ENCODE measurements around the gene KLF3.
"Not testable (repeated sequence)": the region's sequence is repeated elsewhere in the genome, so short reads cannot be mapped to it uniquely, and the experiment has no call there.

KLF3 gene

DNA sequence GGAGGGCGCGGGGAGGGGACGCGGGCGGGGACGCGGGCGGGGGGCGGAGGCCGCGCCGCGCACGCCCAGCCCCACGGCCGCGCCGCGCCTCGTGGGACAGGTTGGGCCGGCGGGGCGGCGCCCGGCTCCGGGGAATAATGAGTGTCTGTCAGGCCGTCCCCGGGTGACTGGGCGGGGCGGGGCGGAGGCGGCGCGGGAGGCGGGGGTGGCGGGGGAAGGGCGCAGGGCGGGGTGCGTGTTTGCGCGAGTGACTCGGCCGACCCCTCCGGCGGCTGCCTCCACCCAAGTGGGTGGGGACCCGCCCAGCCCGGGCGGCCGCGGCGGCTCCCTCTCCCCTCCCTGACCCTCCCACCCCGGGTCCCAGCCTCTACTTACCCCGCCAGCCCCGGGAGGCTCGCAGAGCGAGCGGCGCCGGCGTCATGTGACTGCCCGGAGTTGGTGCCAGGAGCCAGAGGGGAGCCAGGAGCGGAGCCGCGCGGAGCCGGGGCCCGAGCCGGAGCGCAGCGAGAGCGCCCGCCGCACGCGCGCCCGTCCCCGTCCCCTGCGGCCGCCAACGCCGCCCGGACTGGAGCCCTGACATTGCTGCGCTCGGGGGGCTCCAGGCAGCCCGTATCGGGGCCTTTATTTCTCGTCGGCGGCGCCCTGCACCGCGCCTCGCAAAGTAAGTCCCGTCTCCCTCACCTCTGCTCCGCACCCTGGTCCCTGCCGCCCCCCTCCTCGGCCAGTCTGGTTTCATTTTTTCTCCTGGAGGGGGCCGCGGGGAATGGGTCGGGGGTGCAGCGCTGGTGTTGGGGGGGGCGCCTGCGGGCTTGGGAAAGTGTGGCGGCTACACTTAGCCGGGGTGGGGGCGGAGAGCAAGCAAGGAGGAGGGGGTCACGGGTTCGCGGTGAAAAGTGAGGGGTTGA is at the start of gene KLF3:
TSS of gene KLF3 (plus strand) at position 399 of the 905 bp plus-strand sequence. CDS start 16,427 bp downstream, outside the sequence.
- Histone ChIP-seq H3K4me1 (ENCODE audit: insufficient read depth, low read length) (peaks cover 29% of the 10 kb centered on the region), H3K9me3 (ENCODE audit: control insufficient read depth, insufficient read depth, low read length) (no peaks in the 10 kb centered on the region), H3K9ac (ENCODE audit: low read depth, low read length) (peak within 1 kb of the TSS; percentile 84), H3K36me3 (ENCODE audit: insufficient read depth, low read length) (no peaks in the 10 kb centered on the region)

DNA sequence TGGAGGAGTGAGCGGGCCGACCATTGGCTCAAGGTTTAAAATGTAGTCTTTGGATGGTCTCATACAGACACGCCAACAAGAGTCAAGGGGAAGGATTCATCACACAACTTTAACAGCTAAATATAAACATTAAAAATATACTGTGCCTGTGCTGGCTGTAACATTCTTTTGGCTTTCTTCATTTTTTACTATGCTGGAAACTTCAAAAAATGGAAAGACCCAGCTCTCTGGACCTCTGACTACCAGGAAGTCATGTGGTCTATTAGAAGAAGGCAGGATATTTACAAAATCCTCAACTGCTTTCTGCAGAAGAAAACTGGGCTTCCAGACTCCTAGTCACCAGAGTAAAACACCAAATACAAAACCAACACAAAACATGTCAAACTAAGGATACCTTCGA is 49.8 kb upstream of the KLF3 start:
- Histone ChIP-seq H3K9me3 (ENCODE audit: control insufficient read depth, insufficient read depth, low read length) (no peaks in the 10 kb centered on the region), H3K36me3 (ENCODE audit: insufficient read depth, low read length) (no peaks in the 10 kb centered on the region), H3K9ac (ENCODE audit: low read depth, low read length) (no peak overlapping the region), H3K4me1 (ENCODE audit: insufficient read depth, low read length) (peaks cover 6% of the 10 kb centered on the region; the same call in 1 of the 2 replicates)

DNA sequence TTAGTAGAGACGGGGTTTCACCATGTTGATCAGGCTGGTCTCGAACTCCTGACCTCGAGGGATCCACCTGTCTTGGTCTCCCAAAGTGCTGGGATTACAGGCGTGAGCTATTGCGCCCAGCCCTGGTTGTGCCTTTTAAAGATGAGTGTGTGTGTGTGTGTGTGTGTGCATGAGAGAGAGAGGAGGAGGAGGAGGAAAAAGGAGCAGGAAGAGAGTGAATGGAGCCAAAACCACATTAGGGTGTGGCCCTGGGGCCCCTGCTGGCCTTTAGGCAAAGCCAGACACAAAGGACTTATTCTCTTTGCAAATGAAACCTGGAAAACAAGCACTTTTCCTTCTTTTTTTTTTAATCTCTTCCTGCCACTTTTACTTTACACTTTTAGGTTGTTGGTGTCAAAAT is 48.2 kb upstream of the KLF3 start:
- Histone ChIP-seq H3K36me3 (ENCODE audit: insufficient read depth, low read length) (no peaks in the 10 kb centered on the region), H3K9me3 (ENCODE audit: control insufficient read depth, insufficient read depth, low read length) (no peaks in the 10 kb centered on the region), H3K4me1 (ENCODE audit: insufficient read depth, low read length) (no peaks in the 10 kb centered on the region), H3K9ac (ENCODE audit: low read depth, low read length) (no peak overlapping the region)

DNA sequence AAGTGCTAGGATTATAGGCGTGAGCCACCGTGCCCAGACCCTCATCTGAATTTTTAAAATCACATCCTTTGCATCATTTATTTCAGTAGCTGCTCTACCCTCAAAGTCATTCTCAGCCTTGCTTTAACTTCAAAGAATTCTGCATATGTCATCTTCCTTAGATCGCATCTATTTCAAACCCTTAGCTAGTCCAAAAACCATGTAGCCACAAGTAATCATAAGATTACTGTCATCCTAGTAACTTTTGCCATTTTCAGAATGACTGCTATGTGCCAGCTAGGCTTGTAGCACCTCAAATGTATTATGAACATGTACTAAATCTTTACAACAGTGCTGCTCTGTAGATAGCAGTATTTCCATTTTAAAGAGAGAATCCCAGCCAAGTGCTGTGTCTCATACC is 45.5 kb upstream of the KLF3 start:
- no peaks in the 10 kb centered on the region for H3K4me1 ChIP-seq (ENCODE audit: insufficient read depth, low read length)
- H3K9me3 ChIP-seq (ENCODE audit: control insufficient read depth, insufficient read depth, low read length): no peaks in the 10 kb centered on the region
- H3K9ac ChIP-seq (ENCODE audit: low read depth, low read length): no peak overlapping the region
- H3K36me3 ChIP-seq (ENCODE audit: insufficient read depth, low read length): no peaks in the 10 kb centered on the region

DNA sequence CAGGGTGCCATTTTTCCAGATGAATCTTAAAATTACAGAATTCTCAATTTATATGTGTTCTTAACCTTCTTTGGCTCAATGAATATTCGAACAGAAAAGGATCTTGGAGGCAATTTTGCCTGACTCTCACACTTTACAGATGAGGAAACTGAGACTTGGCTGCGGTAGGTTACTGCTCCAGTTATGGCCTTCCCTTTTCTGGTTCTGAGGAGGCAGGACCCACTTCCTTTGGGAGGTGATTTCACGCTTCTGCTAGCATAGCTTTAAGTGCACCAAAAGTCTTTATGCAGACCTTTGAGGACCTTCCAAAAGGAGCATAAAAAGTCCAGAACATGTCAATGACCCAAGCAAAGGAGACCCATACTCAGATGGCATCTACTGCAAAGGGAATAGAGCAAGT is 44.7 kb upstream of the KLF3 start:
- no peaks in the 10 kb centered on the region for H3K36me3 ChIP-seq (ENCODE audit: insufficient read depth, low read length)
- no peak overlapping the region for H3K9ac ChIP-seq (ENCODE audit: low read depth, low read length)
- H3K4me1 ChIP-seq (ENCODE audit: insufficient read depth, low read length): no peaks in the 10 kb centered on the region
- H3K9me3 ChIP-seq (ENCODE audit: control insufficient read depth, insufficient read depth, low read length): no peaks in the 10 kb centered on the region

DNA sequence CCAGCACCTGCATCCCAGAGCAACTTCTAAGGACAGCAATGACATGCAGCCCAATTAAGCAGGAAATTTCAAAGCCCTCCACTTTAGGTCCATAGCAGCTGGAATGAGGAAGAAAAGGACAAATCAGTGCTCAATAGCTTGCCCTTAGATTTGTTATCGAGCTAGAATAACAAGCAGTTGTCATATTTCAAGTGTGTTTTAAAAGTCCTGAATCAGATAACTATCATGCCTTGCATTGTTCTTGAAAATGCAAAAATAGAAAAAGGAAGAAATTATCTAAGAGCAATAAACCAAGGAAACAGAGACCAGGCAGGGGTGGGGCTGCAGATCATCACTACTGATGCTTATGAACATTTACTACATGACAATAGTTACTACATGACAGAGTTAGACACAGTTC is 43.9 kb upstream of the KLF3 start:
- H3K4me1 ChIP-seq (ENCODE audit: insufficient read depth, low read length): no peaks in the 10 kb centered on the region

DNA sequence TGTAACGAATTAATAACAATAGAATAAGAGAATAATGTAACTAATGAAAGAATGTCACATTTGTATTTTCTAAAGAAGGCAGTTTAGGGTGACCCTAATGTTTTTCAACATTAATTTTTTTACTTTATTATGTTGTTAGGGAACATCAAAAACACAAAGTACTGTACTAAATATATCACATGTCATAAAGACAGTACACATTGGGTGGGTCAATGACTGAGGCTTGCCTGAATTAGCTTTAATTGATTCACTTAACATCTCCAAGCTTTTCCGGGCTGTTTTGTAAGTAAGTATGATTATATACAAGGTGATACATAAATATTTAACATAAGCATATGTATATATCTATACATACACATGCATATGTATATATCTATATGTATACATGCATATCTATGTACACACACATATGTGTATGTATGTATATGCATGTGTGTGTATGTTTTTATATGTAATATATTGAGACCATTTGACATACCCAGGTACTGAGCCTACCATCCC is 43.4 kb upstream of the KLF3 start:
- no peak overlapping the region for H3K9ac ChIP-seq (ENCODE audit: low read depth, low read length)
- H3K9me3 ChIP-seq (ENCODE audit: control insufficient read depth, insufficient read depth, low read length): no peaks in the 10 kb centered on the region
- no peaks in the 10 kb centered on the region for H3K36me3 ChIP-seq (ENCODE audit: insufficient read depth, low read length)
- no peaks in the 10 kb centered on the region for H3K4me1 ChIP-seq (ENCODE audit: insufficient read depth, low read length)

More for the DNA sequence above, 43.9 kb upstream of the KLF3 start:
- no peaks in the 10 kb centered on the region for H3K9me3 ChIP-seq (ENCODE audit: control insufficient read depth, insufficient read depth, low read length)
- H3K36me3 ChIP-seq (ENCODE audit: insufficient read depth, low read length): no peaks in the 10 kb centered on the region
- H3K9ac ChIP-seq (ENCODE audit: low read depth, low read length): no peak overlapping the region

DNA sequence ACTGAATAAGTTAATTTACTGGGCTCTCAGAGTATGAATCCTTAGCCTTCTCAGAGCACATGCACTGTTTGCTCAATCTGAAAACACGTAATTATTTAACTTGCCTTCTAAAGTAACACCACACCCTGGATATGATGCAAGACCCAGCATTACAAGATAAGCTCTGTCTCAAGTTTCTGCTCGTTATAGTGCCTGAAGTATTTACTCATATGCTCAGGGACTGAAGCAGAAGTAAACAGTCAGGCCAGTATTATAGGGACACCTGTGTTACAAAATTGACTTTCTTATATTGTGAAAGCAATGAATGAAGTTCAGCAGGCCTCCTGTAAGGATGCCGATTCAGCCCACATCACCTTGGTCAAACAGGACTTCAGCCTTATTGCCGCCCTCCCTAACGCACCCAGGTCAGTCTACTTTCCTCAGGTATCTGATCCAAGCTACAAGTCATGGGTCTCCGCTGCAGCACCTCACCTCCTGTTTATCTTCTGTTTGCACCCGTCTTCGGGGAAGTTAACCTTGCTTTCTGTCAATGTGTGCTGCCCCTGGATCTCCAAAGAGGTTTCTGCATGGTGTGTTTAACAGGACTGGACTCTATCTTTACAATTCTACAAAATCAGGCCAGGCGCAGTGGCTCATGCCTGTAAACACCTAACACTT is 42.8 kb upstream of the KLF3 start:
- Histone ChIP-seq H3K4me1 (ENCODE audit: insufficient read depth, low read length) (no peaks in the 10 kb centered on the region), H3K36me3 (ENCODE audit: insufficient read depth, low read length) (no peaks in the 10 kb centered on the region), H3K9me3 (ENCODE audit: control insufficient read depth, insufficient read depth, low read length) (no peaks in the 10 kb centered on the region), H3K9ac (ENCODE audit: low read depth, low read length) (no peak overlapping the region)

DNA sequence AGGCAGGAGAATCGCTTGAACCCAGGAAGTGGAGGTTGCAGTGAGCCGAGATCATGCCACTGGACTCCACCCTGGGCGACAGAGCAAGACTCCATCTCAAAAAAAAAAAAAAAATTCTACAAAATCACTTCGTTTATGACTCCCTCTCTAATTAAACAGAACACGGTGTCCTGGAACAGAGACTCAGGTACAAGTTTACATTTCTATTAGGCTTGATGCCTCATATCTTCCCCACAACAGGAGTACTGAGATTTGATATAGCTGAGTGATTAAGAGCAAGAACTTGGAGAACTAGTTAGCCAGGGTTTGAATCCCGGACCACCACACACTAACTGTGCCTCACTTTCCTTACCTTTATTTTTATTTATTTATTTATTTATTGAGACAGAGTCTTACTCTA is 42.2 kb upstream of the KLF3 start:
- Histone ChIP-seq H3K9me3 (ENCODE audit: control insufficient read depth, insufficient read depth, low read length) (no peaks in the 10 kb centered on the region), H3K9ac (ENCODE audit: low read depth, low read length) (no peak overlapping the region), H3K4me1 (ENCODE audit: insufficient read depth, low read length) (no peaks in the 10 kb centered on the region), H3K36me3 (ENCODE audit: insufficient read depth, low read length) (no peaks in the 10 kb centered on the region)

DNA sequence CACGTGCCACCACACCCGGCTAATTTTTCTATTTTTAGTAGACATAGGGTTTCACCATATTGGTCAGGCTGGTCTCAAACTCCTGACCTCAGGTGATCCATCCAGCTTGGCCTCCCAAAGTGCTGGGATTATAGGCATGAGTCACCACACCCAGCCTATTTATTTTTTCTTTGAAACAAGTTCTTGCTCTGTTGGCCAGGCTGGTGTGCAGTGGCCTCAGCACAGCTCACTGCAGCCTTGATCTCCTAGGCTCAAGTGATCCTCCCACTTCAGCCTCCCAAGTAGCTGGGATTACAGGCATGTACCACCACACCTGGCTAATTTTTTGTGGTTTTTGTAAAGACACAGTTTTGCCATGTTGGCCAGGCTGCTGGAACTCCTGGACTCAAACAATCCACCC is 41.7 kb upstream of the KLF3 start:
- H3K9ac ChIP-seq (ENCODE audit: low read depth, low read length); H3K9me3 ChIP-seq (ENCODE audit: control insufficient read depth, insufficient read depth, low read length); H3K36me3 ChIP-seq (ENCODE audit: insufficient read depth, low read length); H3K4me1 ChIP-seq (ENCODE audit: insufficient read depth, low read length): not testable (repeated sequence)

DNA sequence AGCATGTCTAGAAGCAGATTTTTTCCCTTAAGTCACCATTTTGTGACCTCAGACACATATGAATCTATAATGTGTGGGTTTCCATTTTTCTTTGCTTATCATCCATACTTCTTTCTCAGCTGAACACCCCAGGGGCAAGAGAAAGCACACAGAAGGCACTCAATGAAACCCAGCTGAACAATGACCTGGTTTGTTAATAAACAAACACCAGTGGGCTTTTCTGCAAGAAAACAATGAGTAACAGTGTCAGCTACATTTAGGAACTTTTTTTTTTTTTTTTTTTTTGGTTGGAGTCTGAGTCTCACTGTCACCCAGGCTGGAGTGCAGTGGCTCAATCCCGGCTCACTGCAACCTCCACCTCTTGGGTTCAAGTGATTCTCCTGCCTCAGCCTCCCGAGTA is 40.7 kb upstream of the KLF3 start:
- H3K4me1 ChIP-seq (ENCODE audit: insufficient read depth, low read length): no peaks in the 10 kb centered on the region
- no peaks in the 10 kb centered on the region for H3K36me3 ChIP-seq (ENCODE audit: insufficient read depth, low read length)
- no peak overlapping the region for H3K9ac ChIP-seq (ENCODE audit: low read depth, low read length)
- H3K9me3 ChIP-seq (ENCODE audit: control insufficient read depth, insufficient read depth, low read length): no peaks in the 10 kb centered on the region

DNA sequence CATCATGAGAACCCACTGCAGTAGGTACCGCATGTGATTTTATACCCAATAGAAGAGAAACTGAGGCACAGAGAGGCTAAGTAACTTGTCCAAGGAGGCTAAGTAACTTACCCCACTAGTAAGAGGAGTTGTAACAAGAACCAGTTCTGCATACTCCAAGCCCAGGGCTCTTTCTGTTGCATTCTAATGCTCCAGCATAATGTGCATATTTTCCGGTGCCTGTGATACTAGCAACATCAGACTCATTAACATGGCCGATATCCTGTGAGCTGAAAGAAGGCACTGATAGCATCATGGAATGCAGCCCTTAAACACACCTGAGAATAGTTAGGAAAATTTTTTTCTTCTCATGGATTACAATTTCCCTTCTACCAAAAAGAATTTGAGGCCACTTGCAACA is 39.7 kb upstream of the KLF3 start:
- H3K9me3 ChIP-seq (ENCODE audit: control insufficient read depth, insufficient read depth, low read length): no peaks in the 10 kb centered on the region
- no peaks in the 10 kb centered on the region for H3K4me1 ChIP-seq (ENCODE audit: insufficient read depth, low read length)
- no peak overlapping the region for H3K9ac ChIP-seq (ENCODE audit: low read depth, low read length)
- H3K36me3 ChIP-seq (ENCODE audit: insufficient read depth, low read length): no peaks in the 10 kb centered on the region

DNA sequence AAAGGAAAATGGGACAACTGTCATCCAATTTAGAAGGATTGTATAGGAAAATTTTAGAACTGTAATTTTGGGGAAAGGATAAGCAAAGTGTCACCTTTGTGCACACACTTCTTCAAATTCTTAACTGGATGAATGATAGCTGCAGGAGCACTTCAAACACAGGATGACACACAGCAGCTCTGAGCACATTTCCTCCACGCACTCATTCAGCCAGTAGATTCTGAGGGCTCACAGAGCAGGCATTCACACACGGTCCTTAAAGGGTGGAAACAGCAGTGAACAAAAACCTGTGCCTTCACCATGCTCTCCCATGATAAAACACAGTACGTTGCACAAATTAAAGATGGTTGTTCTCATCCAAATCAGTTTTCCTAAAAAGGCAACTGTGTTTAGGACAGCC is 38.5 kb upstream of the KLF3 start:
- Histone ChIP-seq H3K4me1 (ENCODE audit: insufficient read depth, low read length) (no peaks in the 10 kb centered on the region), H3K9me3 (ENCODE audit: control insufficient read depth, insufficient read depth, low read length) (no peaks in the 10 kb centered on the region)

DNA sequence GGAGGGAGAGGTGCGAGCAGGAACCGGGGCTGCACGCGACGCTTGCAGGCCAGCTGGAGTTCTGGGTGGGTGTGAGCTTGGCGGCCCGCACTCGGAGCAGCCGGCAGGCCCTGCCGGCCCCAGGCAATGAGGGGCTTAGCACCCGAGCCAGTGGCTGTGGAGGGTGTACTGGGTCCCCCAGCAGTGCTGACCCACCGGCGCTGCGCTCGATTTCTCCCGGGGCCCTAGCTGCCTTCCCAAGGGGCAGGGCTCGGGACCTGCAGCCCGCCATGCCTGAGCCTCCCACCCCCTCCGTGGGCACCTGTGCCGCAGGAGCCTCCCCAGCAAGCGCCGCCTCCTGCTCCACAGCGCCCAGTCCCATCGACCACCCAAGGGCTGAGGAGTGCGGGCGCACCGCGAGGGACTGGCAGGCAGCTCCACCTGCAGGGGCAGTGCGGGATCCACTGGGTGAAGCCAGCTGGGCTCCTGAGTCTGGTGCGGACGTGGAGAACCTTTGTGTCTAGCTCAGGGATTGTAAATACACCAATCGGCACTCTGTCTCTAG is 37.0 kb upstream of the KLF3 start:
- H3K9ac ChIP-seq (ENCODE audit: low read depth, low read length); H3K4me1 ChIP-seq (ENCODE audit: insufficient read depth, low read length); H3K36me3 ChIP-seq (ENCODE audit: insufficient read depth, low read length); H3K9me3 ChIP-seq (ENCODE audit: control insufficient read depth, insufficient read depth, low read length): not testable (repeated sequence)

More for the DNA sequence above, 38.5 kb upstream of the KLF3 start:
- no peak overlapping the region for H3K9ac ChIP-seq (ENCODE audit: low read depth, low read length)
- H3K36me3 ChIP-seq (ENCODE audit: insufficient read depth, low read length): no peaks in the 10 kb centered on the region

DNA sequence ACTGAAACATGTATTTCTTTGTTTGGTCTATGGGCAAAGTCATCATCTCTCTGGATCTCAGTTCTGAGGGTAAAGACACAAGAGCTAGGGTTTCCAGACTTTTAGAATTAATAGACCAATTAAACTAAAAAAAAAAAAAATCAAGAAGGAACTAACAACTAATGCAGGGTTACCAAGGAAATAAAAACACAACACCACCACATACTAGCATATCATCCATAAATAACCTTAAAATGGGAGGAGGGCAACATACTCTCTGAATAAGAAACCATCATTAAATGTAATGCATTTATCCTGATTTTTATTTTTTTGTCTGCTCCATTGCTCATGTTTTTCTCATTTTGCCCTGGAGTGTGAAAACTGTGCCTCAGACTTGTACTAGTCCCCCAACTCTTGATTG is 33.5 kb upstream of the KLF3 start:
- Histone ChIP-seq H3K9me3 (ENCODE audit: control insufficient read depth, insufficient read depth, low read length) (no peaks in the 10 kb centered on the region), H3K9ac (ENCODE audit: low read depth, low read length) (no peak overlapping the region), H3K36me3 (ENCODE audit: insufficient read depth, low read length) (no peaks in the 10 kb centered on the region), H3K4me1 (ENCODE audit: insufficient read depth, low read length) (no peaks in the 10 kb centered on the region)
